ENCODE results near the gene ITSN1. TPM values are rescaled to one million over a fixed set of nuclear protein-coding genes. Genes with fewer than 3 reads are reported as not detected.

Gene ITSN1
- total and polyA plus RNA-seq, 8 donors: 6.0 to 83.5 (median 25.4) TPM

DNA sequence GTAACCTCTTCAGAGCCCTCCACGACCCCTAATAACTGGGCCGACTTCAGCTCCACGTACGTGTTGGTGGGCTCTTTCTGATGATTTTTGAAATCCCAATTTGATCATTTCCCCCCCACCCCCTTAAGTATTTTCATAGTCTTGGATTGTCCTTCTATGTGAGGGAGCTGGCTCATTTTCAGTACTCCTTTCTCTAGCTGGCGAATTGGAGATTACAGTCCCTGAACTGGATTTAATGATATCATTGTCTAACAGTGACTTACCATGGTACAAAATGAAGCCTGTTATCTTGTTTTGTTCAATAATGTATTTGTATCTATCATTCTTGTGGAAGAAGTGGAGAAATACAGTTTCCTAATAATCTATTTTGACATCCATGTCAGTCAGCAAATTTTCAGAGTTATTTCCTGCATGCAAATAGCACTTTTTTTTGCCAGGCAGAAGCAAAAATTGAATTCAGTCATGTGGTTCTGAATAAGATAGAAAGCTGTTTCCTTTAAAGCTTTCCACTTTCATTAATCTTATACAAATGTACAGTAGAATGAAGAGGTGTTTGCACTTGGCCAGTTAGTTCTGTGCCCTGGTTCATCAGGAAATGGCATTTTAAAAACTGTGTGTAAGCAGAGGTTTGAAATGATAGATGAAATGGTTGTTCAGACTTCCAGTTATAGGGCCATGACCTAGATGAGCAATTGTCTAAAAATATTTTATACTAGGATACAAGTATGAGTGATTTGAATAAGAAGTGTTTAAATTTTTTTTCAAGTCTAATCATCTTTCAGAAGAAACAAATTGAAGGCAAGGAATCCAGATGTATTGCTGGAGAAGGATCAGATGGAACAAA lies 169.1 kb downstream of the ITSN1 start:
- peaks cover 13 to 31% (median 27%) of the 10 kb centered on the region in 4 donors for H3K36me3 ChIP-seq
- H3K4me3 ChIP-seq: no peak overlapping the region
- peaks cover 7 to 30% (median 14%) of the 10 kb centered on the region in 4 donors for H3K4me1 ChIP-seq
- H3K9me3 ChIP-seq: no peaks in the 10 kb centered on the region
- peak overlapping the region in 4 of 5 donors; percentile 50 to 70 (median 64) for H3K27ac ChIP-seq
- TF ChIP-seq, protein P1, sequence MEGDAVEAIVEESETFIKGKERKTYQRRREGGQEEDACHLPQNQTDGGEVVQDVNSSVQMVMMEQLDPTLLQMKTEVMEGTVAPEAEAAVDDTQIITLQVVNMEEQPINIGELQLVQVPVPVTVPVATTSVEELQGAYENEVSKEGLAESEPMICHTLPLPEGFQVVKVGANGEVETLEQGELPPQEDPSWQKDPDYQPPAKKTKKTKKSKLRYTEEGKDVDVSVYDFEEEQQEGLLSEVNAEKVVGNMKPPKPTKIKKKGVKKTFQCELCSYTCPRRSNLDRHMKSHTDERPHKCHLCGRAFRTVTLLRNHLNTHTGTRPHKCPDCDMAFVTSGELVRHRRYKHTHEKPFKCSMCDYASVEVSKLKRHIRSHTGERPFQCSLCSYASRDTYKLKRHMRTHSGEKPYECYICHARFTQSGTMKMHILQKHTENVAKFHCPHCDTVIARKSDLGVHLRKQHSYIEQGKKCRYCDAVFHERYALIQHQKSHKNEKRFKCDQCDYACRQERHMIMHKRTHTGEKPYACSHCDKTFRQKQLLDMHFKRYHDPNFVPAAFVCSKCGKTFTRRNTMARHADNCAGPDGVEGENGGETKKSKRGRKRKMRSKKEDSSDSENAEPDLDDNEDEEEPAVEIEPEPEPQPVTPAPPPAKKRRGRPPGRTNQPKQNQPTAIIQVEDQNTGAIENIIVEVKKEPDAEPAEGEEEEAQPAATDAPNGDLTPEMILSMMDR (IDR thresholded peaks at IDR 0.05): no peak
- no peak for DNase-seq
- 36 to 66% (median 51%) methylated on average over 5 of the region's 5 CpGs for WGBS, 5 donors
- intact Hi-C loops (cut with DNase I; ENCODE audit: low total_unique reads): no loop called here
- H3K27me3 ChIP-seq: no peaks in the 10 kb centered on the region

DNA sequence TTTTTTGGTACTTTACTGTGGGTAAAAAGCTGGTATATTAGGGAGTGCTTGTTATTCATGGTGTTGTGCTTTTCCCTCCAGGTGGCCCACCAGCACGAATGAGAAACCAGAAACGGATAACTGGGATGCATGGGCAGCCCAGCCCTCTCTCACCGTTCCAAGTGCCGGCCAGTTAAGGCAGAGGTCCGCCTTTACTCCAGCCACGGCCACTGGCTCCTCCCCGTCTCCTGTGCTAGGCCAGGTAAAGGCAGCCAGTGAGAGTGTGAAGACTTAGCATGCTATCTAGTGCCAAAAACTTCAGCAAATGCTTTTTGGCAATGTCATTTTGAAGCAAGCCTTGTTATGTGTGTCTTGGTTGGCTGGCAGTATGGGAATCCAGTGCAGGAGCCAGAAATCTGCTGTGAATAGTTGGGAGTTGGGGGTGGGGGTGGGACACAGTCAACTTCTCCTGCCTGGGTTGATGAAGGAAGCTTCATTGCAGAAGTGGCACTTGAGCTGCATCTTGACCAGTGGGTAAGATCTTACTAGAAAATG lies 171.6 kb downstream of the ITSN1 start:
- Histone ChIP-seq H3K4me1 (peaks cover 7 to 30% (median 14%) of the 10 kb centered on the region in 4 donors), H3K9me3 (no peaks in the 10 kb centered on the region), H3K4me3 (no peak overlapping the region), H3K27ac (no peak overlapping the region), H3K36me3 (peaks cover 17 to 48% (median 40%) of the 10 kb centered on the region in 4 donors), H3K27me3 (no peaks in the 10 kb centered on the region)
- intact Hi-C loops (cut with DNase I; ENCODE audit: low total_unique reads): no loop called here
- DNase-seq: no peak
- 94 to 98% (median 95%) methylated on average over 7 of the region's 7 CpGs for WGBS, 5 donors
- no peak for TF ChIP-seq POLR2AphosphoS5 (IDR thresholded peaks at IDR 0.05)
- TF ChIP-seq, protein P1 (IDR thresholded peaks at IDR 0.05): no peak
- TF ChIP-seq POLR2A (IDR thresholded peaks at IDR 0.05): no peak
- TF ChIP-seq EP300 (IDR thresholded peaks at IDR 0.05): no peak

- no peak for DNase-seq
- 69 to 78% (median 74%) methylated on average over 7 of the region's 7 CpGs for WGBS, 5 donors
- peaks cover 17 to 54% (median 43%) of the 10 kb centered on the region in 4 donors for H3K36me3 ChIP-seq
Measured at GRCh38 chr21:33815143-33815707, 172.9 kb downstream of the ITSN1 start.

GRCh38 chr21:33816174-33816573 lies 173.9 kb downstream of the ITSN1 start:
- Histone ChIP-seq H3K27me3 (no peaks in the 10 kb centered on the region), H3K27ac (no peak overlapping the region), H3K9me3 (no peaks in the 10 kb centered on the region), H3K36me3 (peaks cover 17 to 58% (median 47%) of the 10 kb centered on the region in 4 donors), H3K4me1 (peaks cover 0 to 15% (median 5%) of the 10 kb centered on the region in 4 donors), H3K4me3 (no peak overlapping the region)
- no peak for DNase-seq
- intact Hi-C loops (cut with DNase I; ENCODE audit: low total_unique reads): no loop called here
- 79 to 98% (median 87%) methylated on average over 2 of the region's 2 CpGs for WGBS, 5 donors
- TF ChIP-seq POLR2A (IDR thresholded peaks at IDR 0.05) (no peak), POLR2AphosphoS5 (IDR thresholded peaks at IDR 0.05) (no peak)
- TF ChIP-seq, protein P1 (IDR thresholded peaks at IDR 0.05): no peak

More at GRCh38 chr21:33815143-33815707, 172.9 kb downstream of the ITSN1 start:
- Histone ChIP-seq H3K9me3 (no peaks in the 10 kb centered on the region), H3K4me1 (peaks cover 7 to 24% (median 13%) of the 10 kb centered on the region in 4 donors), H3K27ac (no peak overlapping the region), H3K4me3 (no peak overlapping the region), H3K27me3 (no peaks in the 10 kb centered on the region)
- intact Hi-C loops (cut with DNase I; ENCODE audit: low total_unique reads): no loop called here
- TF ChIP-seq POLR2A (IDR thresholded peaks at IDR 0.05) (no peak), EP300 (IDR thresholded peaks at IDR 0.05) (no peak), POLR2AphosphoS5 (IDR thresholded peaks at IDR 0.05) (no peak)
- TF ChIP-seq, protein P1 (IDR thresholded peaks at IDR 0.05): no peak
